MG63 (cell line): ENCODE measurements around the gene COMMD6. TPM values are rescaled to one million over a fixed set of nuclear protein-coding genes. Genes with fewer than 3 reads are reported as not detected.

Experiments used
- DNase-seq: peaks from one replicate; pipeline ENCODE4 v3.0.0-alpha.2; 2020
- H3K27me3 ChIP-seq: fragments of 250-450 bp; sonication (Bioruptor Pico); 2 replicates; pipeline ENCODE4 v1.5.1; 2020; ENCODE audit warnings: mild to moderate bottlenecking, moderate library complexity
- H3K36me3 ChIP-seq: fragments of 250-450 bp; sonication (Bioruptor Pico); 2 replicates; pipeline ENCODE4 v1.5.1; 2020; ENCODE audit warnings: mild to moderate bottlenecking, moderate library complexity
- H3K4me3 ChIP-seq: fragments of 250-450 bp; sonication (Bioruptor Pico); 2 replicates; pipeline ENCODE4 v1.5.1; 2020; ENCODE audit warnings: mild to moderate bottlenecking, moderate library complexity
- H3K9me3 ChIP-seq: fragments of 250-450 bp; sonication (Bioruptor Pico); 2 replicates; pipeline ENCODE4 v1.5.1; 2020; ENCODE audit warnings: mild to moderate bottlenecking, moderate library complexity
- total RNA-seq: library from RNA; depleted of rRNA; stranded (reverse); fragments of >200 nt; shearing (Covaris generic); gene quantifications from 2 replicates; pipeline ENCODE4 v1.2.3, GENCODE V29; 2014; ENCODE audit warnings: low replicate concordance

Gene COMMD6
- total RNA-seq, 1 experiment from 2014 or later = 72.1 TPM

GRCh38 chr13:75544681-75545330 lies 7.2 kb upstream of the COMMD6 start:
- Histone ChIP-seq H3K9me3 (no peaks in the 10 kb centered on the region), H3K36me3 (no peaks in the 10 kb centered on the region), H3K27me3 (no peaks in the 10 kb centered on the region), H3K4me3 (no peak overlapping the region)
- DNase-seq = peak; percentile 54

- no peaks in the 10 kb centered on the region for H3K36me3 ChIP-seq
- H3K4me3 ChIP-seq = no peak overlapping the region
- H3K27me3 ChIP-seq = no peaks in the 10 kb centered on the region
- H3K9me3 ChIP-seq = no peaks in the 10 kb centered on the region
- DNase-seq = no peak
Measured at GRCh38 chr13:75541961-75542360, 4.3 kb upstream of the COMMD6 start.

- H3K27me3 ChIP-seq = no peaks in the 10 kb centered on the region
- H3K9me3 ChIP-seq = no peaks in the 10 kb centered on the region
- no peak overlapping the region for H3K4me3 ChIP-seq
- H3K36me3 ChIP-seq = peaks cover 2% of the 10 kb centered on the region
- DNase-seq = no peak
Measured at GRCh38 chr13:75541287-75541686, 3.6 kb upstream of the COMMD6 start.

GRCh38 chr13:75533861-75534260 lies 3.8 kb downstream of the COMMD6 start:
- no peaks in the 10 kb centered on the region for H3K27me3 ChIP-seq
- no peak overlapping the region for H3K4me3 ChIP-seq
- DNase-seq = no peak
- H3K36me3 ChIP-seq = peaks cover 32% of the 10 kb centered on the region
- no peaks in the 10 kb centered on the region for H3K9me3 ChIP-seq

- Histone ChIP-seq H3K36me3 (peaks cover 53% of the 10 kb centered on the region), H3K4me3 (no peak overlapping the region), H3K9me3 (no peaks in the 10 kb centered on the region), H3K27me3 (no peaks in the 10 kb centered on the region)
- no peak for DNase-seq
Measured at GRCh38 chr13:75530549-75530961, 7.1 kb downstream of the COMMD6 start.

GRCh38 chr13:75521956-75522355 lies 15.7 kb downstream of the COMMD6 start:
- H3K9me3 ChIP-seq = no peaks in the 10 kb centered on the region
- peaks cover 19% of the 10 kb centered on the region for H3K36me3 ChIP-seq
- H3K4me3 ChIP-seq = no peak overlapping the region
- H3K27me3 ChIP-seq = no peaks in the 10 kb centered on the region
- no peak for DNase-seq

GRCh38 chr13:75518439-75519088 lies 19.1 kb downstream of the COMMD6 start:
- Histone ChIP-seq H3K36me3 (no peaks in the 10 kb centered on the region), H3K27me3 (no peaks in the 10 kb centered on the region), H3K4me3 (no peak overlapping the region), H3K9me3 (no peaks in the 10 kb centered on the region)
- DNase-seq = no peak

GRCh38 chr13:75514080-75514995 lies 23.3 kb downstream of the COMMD6 start:
- DNase-seq = no peak
- H3K27me3 ChIP-seq = no peaks in the 10 kb centered on the region
- H3K36me3 ChIP-seq = no peaks in the 10 kb centered on the region
- H3K4me3 ChIP-seq = no peak overlapping the region
- no peaks in the 10 kb centered on the region for H3K9me3 ChIP-seq

GRCh38 chr13:75513271-75513670 lies 24.4 kb downstream of the COMMD6 start:
- H3K4me3 ChIP-seq = no peak overlapping the region
- no peaks in the 10 kb centered on the region for H3K27me3 ChIP-seq
- H3K9me3 ChIP-seq = no peaks in the 10 kb centered on the region
- no peak for DNase-seq
- H3K36me3 ChIP-seq = no peaks in the 10 kb centered on the region

- Histone ChIP-seq H3K4me3 (no peak overlapping the region), H3K27me3 (no peaks in the 10 kb centered on the region), H3K9me3 (no peaks in the 10 kb centered on the region), H3K36me3 (no peaks in the 10 kb centered on the region)
- DNase-seq = no peak
Measured at GRCh38 chr13:75512253-75512652, 25.4 kb downstream of the COMMD6 start.

- Histone ChIP-seq H3K27me3 (no peaks in the 10 kb centered on the region), H3K36me3 (no peaks in the 10 kb centered on the region), H3K4me3 (no peak overlapping the region), H3K9me3 (no peaks in the 10 kb centered on the region)
- DNase-seq = no peak
Measured at GRCh38 chr13:75511051-75511625, 26.5 kb downstream of the COMMD6 start.

- DNase-seq = no peak
- no peaks in the 10 kb centered on the region for H3K9me3 ChIP-seq
- no peaks in the 10 kb centered on the region for H3K27me3 ChIP-seq
- H3K36me3 ChIP-seq = no peaks in the 10 kb centered on the region
- H3K4me3 ChIP-seq = no peak overlapping the region
Measured at GRCh38 chr13:75508002-75508548, 29.6 kb downstream of the COMMD6 start.

- Histone ChIP-seq H3K9me3 (no peaks in the 10 kb centered on the region), H3K36me3 (no peaks in the 10 kb centered on the region), H3K4me3 (no peak overlapping the region), H3K27me3 (no peaks in the 10 kb centered on the region)
- DNase-seq = peak; percentile 20
Measured at GRCh38 chr13:75507027-75508001, 30.3 kb downstream of the COMMD6 start.

GRCh38 chr13:75506018-75506417 lies 31.6 kb downstream of the COMMD6 start:
- Histone ChIP-seq H3K9me3 (no peaks in the 10 kb centered on the region), H3K36me3 (no peaks in the 10 kb centered on the region), H3K27me3 (no peaks in the 10 kb centered on the region), H3K4me3 (no peak overlapping the region)
- no peak for DNase-seq

- H3K4me3 ChIP-seq = no peak overlapping the region
- no peaks in the 10 kb centered on the region for H3K36me3 ChIP-seq
- no peaks in the 10 kb centered on the region for H3K9me3 ChIP-seq
- DNase-seq = no peak
- H3K27me3 ChIP-seq = no peaks in the 10 kb centered on the region
Measured at GRCh38 chr13:75505327-75505726, 32.3 kb downstream of the COMMD6 start.

- Histone ChIP-seq H3K9me3 (no peaks in the 10 kb centered on the region), H3K27me3 (no peaks in the 10 kb centered on the region), H3K4me3 (no peak overlapping the region), H3K36me3 (no peaks in the 10 kb centered on the region)
- no peak for DNase-seq
Measured at GRCh38 chr13:75495938-75496337, 41.7 kb downstream of the COMMD6 start.
